Stimulated activated CD4-positive, alpha-beta T cell treated with anti-CD3 and anti-CD28 coated beads, Interleukin-4, amount 100 ng/mL, for 48 hours (primary cell): ENCODE results near the gene SLC28A1.
"Not testable (repeated sequence)": the region's sequence is repeated elsewhere in the genome, so short reads cannot be mapped to it uniquely, and the experiment has no call there.

Experiments used
- DNase-seq, 2 donors: peaks; one replicate each; pipeline ENCODE4 v3.0.0-alpha.2; 2020; ENCODE audit warnings: low read depth in 2 of 2

SLC28A1 gene

GRCh38 chr15:84910928-84911623 is 26.6 kb downstream of the SLC28A1 start:
- no peak for DNase-seq

- no peak for DNase-seq
Observed at GRCh38 chr15:84911879-84912660, 27.6 kb downstream of the SLC28A1 start.

- no peak for DNase-seq
Observed at GRCh38 chr15:84913360-84913723, 28.9 kb downstream of the SLC28A1 start.

- no peak for DNase-seq
Observed at GRCh38 chr15:84914351-84914750, 29.9 kb downstream of the SLC28A1 start.

GRCh38 chr15:84914909-84915605 is 30.6 kb downstream of the SLC28A1 start:
- DNase-seq, result peak; percentile 37 to 43

- DNase-seq, result no peak
Observed at GRCh38 chr15:84915606-84915958, 31.1 kb downstream of the SLC28A1 start.

- no peak for DNase-seq
Observed at GRCh38 chr15:84917452-84917851, 33.0 kb downstream of the SLC28A1 start.

GRCh38 chr15:84919106-84919667 is 34.7 kb downstream of the SLC28A1 start:
- DNase-seq, result no peak

- no peak for DNase-seq
Observed at GRCh38 chr15:84921121-84921520, 36.7 kb downstream of the SLC28A1 start.

- no peak for DNase-seq
Observed at GRCh38 chr15:84922530-84922929, 38.1 kb downstream of the SLC28A1 start.

GRCh38 chr15:84924077-84924731 is 39.7 kb downstream of the SLC28A1 start:
- no peak for DNase-seq

- not testable (repeated sequence) for DNase-seq
Observed at GRCh38 chr15:84924821-84925569, 40.5 kb downstream of the SLC28A1 start.

- no peak for DNase-seq
Observed at GRCh38 chr15:84925906-84926305, 41.4 kb downstream of the SLC28A1 start.

- DNase-seq, result no peak
Observed at GRCh38 chr15:84926491-84927230, 42.2 kb downstream of the SLC28A1 start.

- DNase-seq, result no peak
Observed at GRCh38 chr15:84928843-84929168, 44.3 kb downstream of the SLC28A1 start.

GRCh38 chr15:84929795-84930603 is 45.5 kb downstream of the SLC28A1 start:
- peak; percentile 3 to 6 for DNase-seq

- no peak for DNase-seq
Observed at GRCh38 chr15:84934942-84935729, 50.7 kb downstream of the SLC28A1 start.

- DNase-seq, result no peak
Observed at GRCh38 chr15:84937144-84937543, 52.7 kb downstream of the SLC28A1 start.

GRCh38 chr15:84938726-84939125 is 54.3 kb downstream of the SLC28A1 start:
- no peak for DNase-seq
